NAMALWA (cell line): ENCODE measurements around the gene SLC2A14.
"Not testable (repeated sequence)": the region's sequence is repeated elsewhere in the genome, so short reads cannot be mapped to it uniquely, and the experiment has no call there.

ENCODE experiments used
- DNase-seq: peaks from one replicate; pipeline ENCODE4 v3.0.0-alpha.2; 2015; ENCODE audit warnings: low spot score

Gene SLC2A14

DNA sequence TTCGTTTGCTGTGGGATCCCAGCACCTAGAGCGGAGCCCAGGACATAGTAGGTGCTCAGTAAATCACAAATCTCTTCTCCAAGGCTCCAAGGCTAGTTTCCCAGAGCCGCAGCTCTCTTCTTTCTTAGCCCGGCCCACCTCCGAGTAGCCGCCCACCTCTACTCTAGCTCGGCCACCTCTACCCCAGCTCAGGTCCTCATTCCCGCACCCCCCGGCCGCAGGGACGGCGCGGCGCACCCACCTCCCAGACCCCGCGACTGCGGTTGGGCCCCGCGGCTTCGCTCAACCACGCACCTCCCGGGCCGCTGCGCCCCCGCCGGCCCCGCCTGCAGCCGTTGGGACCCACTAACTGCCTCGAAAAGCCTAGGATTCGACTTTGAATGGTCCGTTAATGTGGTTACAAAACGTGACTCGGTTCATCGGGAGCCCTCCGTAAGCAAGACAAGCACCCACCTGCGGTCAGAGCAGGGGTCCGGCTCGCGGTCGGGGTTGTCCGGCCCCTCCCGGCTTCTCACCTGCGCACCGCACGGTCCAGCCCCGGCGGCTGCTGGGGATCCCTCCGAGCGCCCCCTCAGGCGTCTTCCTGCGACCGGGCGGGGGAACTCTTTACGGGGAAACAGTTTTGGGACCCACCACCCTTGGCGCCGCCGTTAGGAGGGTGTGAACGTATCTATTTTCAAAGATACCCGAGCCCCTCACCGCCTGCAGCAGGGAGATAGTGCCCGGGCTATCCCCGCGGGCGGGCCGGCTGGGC is at the start of gene SLC2A14:
TSS of gene SLC2A14 (minus strand) at position 350 of the 754 bp plus-strand sequence. CDS start 3,035 bp downstream, outside the sequence.
- no peak for DNase-seq

DNA sequence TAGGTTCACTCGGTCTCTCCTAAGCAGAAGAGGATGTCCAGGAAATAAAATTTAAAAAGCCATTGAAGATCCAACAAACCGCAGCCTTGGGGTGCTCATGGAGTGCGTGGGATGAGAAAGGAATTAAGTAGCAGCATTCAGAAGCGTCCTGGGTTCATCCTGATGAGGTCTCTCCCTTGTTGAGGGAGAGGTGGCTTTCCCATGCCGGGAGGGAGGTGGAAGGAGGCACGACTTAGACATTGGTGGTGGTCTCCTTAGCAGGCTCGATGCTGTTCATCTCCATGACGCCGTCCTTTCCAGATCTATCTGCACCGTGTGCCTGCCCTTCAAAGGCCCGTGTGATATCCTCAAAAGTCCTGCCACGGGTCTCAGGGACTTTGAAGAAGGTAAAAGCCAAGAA is 48.5 kb upstream of the SLC2A14 start:
- not testable (repeated sequence) for DNase-seq

DNA sequence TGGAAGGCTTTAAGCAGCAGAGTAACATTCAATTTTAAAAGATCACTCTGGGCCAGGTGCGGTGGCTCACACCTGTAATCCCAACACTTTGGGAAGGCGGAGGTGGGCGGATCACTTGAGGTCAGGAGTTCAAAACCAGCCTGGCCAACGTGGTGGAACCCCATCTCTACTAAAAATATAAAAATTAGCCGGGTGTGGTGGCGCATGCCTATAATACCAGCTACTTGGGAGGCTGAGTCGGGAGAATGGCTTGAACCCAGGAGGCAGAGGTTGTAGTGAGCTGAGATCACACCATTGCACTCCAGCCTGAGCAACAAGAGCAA is 45.5 kb upstream of the SLC2A14 start:
- DNase-seq = not testable (repeated sequence)

DNA sequence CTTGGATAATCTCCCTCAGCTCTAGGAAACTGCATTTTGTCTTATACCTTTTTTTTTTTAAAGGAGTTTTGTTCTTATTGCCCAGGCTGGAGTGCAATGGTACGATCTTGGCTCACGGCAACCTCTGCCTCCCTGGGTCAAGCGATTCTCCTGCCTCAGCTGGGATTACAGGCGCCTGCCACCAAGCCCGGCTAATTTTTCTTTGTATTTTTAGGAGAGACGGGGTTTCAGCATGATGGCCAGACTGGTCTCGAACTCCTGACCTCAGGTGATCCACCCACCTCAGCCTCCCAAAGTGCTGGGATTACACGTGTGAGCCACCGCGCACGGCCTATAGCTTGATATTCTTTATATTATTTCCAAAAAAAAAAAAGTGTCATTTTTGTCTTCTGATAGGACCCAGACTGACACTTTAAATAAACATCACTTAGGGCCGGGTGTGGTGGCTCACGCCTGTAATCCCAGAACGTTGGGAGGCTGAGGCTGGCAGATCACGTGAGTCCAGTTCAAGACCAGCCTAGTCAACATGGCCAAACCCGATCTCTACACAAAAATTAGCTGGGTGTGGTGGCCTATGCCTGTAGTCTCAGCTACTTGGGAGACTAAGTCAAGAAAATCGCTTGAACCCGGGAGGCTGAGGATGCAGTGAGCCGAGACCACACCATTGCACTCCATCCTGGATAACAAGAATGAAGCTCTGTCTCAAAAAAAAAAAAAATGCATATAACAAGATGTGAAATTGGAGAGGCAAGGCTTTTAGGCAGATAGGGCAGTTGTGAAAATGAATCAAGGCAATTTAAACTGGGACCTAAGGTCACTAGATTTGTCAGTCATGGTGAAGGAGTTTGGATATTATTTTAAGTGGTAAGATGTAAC is 44.9 kb upstream of the SLC2A14 start:
- DNase-seq = no peak

DNA sequence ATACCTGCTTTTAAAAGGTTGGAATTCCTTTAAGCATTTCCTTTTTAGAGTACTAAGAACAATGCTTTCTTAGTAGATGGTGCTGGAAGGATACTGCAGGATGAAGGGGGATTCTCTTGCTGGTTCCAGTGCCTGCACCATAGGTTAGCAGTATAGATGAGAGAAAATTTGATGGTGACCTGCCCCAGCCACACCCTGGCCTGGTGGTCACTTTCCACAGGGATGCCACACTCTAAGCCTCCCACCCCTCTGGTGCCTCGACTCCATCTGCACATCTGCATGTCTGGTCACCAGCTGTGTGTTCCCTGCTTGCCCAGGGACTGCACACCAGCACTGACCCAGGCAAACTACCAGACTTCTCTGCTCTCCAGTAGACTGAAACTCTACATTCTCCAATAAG is 44.2 kb upstream of the SLC2A14 start:
- DNase-seq = no peak

DNA sequence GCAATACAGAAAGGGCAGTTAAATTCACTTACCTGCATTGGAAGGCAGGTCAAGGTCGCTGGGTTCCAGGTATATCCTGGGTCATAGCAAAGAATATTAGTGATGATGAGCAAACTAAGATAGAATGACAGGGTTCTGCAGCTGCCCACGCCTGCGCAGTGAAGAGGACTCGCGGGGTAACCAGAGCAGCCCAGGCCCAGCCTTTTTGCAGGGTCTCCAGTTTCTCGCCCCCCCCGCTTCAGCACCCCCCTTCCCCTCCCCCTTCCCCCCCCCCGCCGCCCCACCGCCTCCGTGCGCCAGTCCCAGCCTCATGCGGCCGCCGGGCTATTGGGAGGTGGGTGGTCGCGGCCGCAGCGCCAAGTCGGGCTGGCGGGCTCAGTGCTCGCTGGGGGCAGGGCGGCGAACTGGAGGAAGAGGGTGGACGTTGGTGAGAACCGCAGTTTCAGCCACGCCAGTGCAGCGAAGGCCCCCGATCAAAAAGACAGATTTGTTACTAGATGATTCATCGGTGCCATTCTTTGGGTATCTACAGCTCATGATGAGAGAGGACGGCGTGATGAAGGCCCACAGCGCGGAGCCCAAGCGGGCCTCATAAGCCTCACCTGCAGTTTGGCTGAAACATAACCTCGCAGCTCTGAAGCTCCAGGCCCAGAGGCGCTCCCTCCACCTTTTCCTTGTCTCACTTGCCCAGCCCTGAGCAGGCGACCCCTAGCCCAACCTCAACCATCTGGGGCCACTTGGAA is 43.1 kb upstream of the SLC2A14 start:
- no peak for DNase-seq

DNA sequence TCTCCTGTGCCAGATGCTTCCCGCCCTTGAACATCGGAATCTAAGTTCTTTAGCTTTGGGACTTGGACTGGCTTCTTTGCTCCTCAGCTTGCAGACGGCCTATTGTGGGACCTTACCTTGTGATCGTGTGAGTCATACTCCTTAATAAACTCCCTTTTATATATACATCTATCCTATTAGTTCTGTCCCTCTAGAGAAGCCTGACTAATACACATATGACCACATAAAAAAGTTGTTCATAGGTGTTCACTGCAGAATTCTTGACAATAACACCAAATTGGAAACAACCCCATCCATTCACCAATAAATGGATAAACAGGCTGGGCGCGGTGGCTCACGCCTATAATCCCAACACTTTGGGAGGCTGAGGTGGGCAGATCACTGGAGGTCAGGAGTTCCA is 37.4 kb upstream of the SLC2A14 start:
- not testable (repeated sequence) for DNase-seq

DNA sequence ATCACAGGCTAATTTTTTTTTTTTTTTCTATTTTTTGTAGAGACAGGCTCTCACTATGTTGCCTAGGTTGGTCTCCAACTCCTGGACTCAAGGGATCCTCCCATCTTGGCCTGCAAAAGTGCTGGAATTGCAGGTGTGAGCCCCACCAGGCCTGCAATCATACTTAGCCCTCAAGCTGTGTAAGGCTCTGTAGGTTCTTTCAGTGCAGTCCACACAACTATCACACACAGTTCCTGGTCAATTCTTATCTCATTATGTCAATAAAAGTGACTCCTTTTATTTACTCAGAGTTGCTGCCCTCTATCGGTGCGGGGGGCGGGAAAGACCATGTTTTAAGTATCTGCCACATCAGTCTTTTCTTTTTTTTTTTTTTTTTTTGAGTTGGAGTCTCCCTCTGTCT is 34.3 kb upstream of the SLC2A14 start:
- DNase-seq = peak; percentile 68

DNA sequence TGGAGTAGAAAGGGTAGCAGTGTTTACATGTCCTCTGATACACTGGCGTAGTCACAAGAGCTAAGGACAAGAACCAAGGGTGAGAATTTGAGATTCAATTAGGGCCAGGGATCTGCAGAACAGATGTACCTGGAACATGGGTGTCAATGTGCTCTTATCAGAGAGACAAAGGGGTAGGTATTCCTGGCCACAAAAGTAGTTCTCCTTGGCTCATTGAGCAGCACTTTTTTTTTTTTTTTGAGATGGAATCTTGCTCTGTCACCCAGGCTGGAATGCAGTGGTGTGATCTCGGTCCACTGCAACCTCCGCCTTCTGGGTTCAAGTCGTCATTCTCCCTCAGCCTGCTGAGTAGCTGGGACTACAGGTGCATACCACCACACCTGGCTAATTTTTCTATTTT is 33.6 kb upstream of the SLC2A14 start:
- DNase-seq = not testable (repeated sequence)

DNA sequence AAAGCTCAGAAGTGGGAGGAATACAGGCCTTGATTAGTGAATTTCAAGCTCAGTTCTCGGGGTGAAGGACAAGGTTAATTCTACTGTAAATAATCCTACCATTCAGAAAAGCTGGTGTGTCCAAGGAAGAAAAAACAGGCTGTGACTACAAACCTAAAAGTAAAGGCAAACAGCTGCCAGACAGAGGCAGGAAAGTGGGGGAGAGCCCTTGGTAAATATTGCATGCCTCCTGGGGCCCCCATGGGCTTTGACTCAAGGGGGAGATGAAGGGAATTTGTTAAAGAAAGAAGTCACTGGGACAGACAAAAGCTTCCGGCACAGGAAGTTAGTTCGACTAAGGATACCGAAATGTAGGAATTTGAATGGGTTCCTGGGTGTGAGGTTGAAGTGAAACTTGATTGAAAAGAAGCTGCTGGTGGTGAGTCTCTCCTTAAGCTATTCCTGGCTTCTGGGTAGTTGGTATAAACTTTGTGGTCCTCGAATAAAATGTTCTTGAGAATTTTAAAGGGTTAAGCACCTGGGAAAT is 32.9 kb upstream of the SLC2A14 start:
- DNase-seq = not testable (repeated sequence)

DNA sequence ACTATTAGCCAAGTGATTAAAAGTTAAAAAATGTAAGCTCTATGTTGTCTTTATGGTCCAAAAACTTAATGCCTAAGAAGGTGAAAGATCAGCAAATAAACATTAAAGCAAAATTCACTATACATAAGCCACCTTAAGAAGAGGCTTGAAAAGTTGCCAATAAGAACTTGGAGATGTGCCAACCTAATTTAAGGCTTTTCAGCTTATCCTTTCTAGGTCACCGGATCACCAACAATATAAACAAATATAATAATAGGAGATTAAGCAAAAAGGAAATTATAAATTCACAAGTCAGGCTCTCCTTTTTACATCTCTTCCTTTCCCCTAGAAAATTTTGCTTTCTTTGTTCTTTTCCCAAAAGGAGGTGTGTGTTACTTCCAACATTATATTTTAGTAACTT is 32.4 kb upstream of the SLC2A14 start:
- no peak for DNase-seq

DNA sequence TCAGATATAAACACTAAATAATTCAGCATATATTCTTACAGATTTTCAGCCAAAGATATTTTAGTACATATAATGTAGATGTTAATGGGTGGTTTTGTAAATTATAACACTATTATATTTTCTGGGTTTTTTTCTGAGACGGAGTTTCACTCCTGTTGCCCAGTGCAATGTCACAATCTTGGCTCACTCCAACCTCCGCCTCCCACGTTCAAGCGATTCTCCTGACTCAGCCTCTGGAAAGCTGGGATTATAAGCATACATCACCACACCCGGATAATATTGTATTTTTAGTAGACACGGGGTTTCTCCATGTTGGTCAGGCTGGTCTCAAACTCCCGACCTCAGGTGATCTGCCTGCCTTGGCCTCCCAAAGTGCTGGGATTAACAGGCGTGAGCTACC is 29.7 kb upstream of the SLC2A14 start:
- DNase-seq = not testable (repeated sequence)

DNA sequence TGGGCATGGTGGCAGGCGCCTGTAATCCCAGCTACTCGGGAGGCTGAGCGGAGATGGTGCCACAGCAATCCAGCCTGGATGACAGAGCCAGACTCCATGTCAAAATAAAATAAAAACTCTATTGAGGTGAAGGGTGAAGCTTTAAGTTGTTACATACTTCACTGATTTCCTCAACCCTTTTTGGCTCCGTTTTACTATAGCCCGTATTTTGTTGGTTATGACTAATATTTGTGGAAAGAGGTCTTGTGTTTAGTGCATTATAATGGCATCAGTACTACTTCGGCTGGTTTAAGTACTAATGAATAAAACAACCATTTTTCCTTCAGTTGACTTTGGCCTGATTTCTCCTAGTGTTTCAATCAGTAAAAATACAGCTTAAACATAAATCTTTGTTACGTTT is 27.0 kb upstream of the SLC2A14 start:
- DNase-seq = no peak

DNA sequence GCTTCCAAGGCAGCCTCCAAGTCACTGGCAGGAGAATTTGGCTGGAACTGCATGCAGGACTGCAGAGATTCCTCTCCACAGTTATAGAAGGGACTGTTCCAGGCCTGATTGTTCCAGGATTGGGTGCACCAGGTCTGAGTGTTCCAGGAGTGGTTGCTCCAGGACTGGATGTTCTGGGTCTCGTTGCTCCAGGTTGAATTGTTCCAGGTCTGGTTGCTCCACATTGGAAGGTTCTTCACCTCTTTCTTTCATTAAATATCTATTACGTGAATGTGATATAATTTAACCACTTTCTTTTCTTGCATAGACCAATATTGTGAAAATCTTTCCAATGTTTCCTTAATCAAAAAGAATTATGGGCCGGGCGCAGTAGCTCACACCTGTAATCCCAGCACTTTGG is 24.0 kb upstream of the SLC2A14 start:
- DNase-seq = not testable (repeated sequence)

DNA sequence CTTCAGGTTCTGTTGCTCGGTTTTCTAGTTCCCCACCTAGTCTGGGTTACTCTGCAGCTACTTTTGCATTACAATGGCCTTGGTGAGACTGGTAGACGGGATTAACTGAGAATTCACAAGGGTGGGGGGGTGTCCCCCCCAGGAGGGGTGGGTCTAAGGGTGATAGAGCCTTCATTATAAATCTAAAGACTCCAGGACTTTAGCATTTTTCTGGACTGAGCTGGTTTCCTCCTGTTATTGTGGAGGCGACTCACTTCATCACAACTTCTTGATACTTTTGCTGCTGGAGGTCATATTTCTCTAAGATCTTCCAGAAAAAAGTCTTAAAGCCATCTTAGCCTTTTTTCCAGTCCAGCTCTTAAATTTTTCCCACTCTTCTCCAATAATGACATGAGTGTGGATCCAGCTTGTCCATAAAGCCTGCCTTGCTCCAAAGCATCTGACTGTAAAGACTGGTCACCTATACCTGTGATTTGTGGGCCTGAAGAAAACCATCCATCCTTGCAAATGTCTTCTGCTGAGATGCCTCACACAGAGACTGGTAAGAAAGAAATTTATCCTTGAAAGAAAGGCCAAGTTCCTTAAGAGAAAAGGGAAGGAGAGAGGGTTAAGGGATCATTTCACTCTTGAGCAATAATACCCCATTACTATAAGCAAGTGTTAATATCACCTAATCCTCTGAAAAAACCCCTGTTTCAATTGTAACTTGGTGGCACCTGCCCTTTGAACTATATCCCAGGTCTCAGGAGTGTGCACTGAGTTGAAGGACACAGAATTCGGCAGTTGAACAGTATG is 19.7 kb upstream of the SLC2A14 start:
- no peak for DNase-seq

DNA sequence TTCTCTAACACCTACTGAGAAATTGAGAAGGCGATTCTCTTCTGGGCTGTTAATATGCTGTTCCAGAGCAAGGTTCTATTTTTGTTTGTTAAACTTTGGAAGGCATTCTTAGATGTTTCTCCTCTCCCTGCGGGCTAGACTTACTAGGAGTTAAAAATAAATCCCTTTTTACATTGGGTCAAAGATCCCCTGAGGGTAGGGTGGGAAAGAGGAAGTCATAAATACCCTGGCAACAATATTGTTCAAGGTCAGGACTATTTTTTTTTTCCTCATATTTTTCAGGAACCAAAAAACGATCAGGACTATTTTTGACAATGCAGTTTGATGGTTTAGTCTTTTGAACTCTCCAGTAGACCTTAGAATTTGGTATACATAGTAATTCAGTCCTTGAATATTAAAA is 12.0 kb upstream of the SLC2A14 start:
- no peak for DNase-seq

DNA sequence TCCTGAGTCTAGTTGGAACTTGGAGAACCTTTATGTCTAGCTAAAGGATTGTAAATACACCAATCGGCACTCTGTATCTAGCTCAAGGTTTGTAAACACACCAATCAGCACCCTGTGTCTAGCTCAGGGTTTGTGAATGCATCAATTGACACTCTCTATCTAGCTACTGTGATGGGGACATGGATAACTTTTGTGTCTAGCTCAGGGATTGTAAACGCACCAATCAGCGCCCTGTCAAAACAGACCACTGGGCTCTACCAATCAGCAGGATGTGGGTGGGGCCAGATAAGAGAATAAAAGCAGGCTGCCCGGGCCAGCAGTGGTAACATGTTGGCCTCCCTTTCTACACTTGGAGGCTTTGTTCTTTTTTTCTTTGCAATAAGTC is 9.0 kb upstream of the SLC2A14 start:
- not testable (repeated sequence) for DNase-seq

DNA sequence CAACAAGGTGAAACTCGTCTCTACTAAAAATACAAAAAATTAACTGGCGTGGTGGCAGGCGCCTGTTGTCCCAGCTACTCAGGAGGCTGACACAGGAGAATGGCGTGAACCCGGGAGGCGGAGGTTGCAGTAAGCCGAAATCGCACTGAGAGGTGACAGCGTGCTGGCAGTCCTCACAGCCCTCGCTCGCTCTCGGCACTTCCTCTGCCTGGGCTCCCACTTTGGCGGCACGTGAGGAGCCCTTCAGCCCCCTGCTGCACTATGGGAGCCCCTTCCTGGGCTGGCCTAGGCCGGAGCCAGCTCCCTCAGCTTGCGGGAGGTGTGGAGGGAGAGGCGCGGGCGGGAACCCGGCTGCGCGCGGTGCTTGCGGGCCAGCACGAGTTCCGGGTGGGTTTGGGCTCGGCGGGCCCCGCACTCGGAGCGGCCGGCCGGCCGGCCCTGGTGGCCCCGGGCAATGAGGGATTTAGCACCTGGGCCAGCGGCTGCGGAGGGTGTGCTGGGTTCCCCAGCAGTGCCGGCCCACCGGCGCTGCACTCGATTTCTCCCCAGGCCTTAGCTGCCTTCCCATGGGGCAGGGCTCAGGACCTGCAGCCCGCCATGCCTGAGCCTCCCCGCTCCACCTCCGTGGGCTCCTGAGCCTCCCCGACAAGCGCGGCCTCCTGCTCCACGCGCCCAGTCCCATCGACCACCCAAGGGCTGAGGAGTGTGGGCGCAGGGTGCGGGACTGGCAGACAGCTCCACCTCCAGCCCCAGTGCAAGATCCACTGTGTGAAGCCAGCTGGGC is 8.4 kb upstream of the SLC2A14 start:
- not testable (repeated sequence) for DNase-seq

DNA sequence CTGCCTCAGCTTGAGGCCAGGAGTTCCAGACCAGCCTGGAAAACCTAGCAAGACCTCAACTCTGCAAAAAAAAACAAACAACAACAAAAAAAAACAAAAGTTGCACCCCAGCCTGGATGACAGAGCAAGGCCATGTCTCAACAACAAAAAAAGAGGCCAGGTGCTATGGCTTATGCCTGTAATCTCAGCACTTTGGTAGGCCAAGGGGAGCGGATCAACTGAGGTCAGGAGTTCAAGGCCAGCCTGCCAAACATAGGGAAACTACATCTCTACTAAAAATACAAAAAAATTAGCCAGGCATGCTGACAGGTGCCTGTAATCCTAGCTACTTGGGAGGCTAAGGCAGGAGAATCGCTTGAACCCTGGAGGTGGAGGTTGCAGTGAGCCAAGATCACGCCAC is 6.5 kb upstream of the SLC2A14 start:
- DNase-seq = no peak

DNA sequence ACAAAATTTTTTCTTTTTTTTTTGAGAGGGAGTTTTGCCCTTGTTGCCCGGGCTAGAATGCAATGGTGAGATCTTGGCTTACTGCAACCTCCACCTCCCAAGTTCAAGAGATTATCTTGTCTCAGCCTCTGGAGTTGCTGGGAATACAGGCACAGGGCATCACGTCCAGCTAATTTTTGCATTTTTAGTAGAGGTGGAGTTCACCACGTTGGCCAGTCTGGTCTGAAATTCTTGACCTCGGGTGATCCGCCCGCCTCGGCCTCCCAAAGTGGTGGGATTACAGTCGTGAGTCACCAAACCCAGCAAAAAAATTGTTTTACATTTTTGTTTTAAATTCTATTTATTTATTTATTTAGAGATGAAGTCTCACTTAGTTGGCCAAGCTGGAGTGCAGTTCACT is 4.7 kb upstream of the SLC2A14 start:
- no peak for DNase-seq

DNA sequence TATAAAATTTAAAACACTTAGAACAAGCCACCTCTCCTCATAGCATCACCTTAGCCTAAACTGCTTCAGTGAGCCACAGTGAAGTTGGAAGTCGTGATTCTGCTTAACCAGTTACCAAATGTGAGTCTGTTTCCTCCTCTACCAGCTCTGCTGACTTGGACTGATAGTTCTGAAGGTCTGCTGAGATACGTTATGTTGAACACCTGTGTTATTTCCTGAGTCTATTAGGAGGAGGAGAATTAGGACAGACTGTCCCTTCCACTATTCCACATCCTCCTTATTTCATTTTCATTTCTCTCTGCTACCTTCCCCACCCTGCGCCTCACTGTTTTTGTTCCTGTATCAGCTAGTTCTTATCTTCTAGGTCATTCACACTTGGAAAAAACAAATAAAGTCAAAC is 2.4 kb downstream of the SLC2A14 start:
- no peak for DNase-seq
